GM19023 (cell line): ENCODE results near the gene FMOD.

Source experiments
- ATAC-seq: cut with Tn5 transposase; IDR thresholded peaks from one replicate; pipeline ENCODE4 v1.9.1; 2021; ENCODE audit warnings: mild to moderate bottlenecking, moderate library complexity; ENCODE audit not compliant: unreplicated experiment

FMOD gene

GRCh38 chr1:203361945-203362719 lies 11.2 kb upstream of the FMOD start:
- ATAC-seq: no peak

DNA sequence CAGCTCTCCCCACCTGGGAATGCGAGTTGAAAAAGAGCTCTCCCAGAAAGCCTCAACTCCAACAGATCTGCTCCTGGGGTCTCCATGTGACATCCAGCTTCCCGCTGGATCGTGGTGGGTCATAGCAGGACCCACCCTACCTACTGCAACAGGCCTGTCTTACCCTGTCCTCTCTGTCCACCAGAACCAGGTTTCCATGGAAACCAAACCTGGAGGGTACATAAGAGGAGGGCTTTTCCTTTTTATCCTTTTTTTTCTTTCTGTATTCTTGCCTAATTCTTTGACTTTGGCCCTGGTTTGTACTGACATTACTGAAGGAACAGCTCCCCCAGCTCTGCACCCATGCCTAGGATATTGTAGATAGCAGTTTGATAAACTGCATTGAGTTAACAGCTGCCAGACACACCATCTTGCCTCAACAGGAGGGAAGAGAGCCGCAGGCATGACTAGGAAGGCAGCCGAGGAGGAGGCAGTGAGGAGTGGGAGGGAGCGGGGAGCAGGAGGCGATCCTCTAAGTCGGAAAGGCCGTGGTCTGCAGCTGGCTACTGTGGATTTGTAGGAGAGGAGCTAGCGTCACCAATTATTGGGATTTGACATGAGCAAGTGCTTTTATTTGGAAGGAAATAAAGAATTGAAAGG lies 9.7 kb upstream of the FMOD start:
- ATAC-seq: no peak

GRCh38 chr1:203359010-203359571 lies 8.2 kb upstream of the FMOD start:
- ATAC-seq: no peak

DNA sequence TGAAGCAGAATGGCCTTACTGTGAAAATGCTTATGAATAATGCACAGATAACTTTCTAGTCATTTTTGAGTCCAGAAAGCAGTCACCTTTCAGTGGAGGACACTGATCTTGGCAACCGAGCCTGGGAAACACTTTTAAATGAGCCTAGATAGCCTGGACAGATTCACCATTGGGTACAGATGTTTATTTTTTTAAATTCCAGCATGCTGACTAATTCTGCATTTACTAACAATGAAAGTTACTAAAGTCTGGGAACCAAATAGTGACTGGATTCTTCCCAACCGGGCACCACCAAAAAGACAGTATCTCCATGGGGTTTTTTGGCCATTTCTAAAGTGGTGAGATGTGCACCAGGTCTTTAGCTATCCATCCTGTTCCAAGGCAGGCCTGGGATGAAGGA lies 3.3 kb upstream of the FMOD start:
- ATAC-seq: no peak

GRCh38 chr1:203353486-203353885 lies 2.6 kb upstream of the FMOD start:
- ATAC-seq: no peak

DNA sequence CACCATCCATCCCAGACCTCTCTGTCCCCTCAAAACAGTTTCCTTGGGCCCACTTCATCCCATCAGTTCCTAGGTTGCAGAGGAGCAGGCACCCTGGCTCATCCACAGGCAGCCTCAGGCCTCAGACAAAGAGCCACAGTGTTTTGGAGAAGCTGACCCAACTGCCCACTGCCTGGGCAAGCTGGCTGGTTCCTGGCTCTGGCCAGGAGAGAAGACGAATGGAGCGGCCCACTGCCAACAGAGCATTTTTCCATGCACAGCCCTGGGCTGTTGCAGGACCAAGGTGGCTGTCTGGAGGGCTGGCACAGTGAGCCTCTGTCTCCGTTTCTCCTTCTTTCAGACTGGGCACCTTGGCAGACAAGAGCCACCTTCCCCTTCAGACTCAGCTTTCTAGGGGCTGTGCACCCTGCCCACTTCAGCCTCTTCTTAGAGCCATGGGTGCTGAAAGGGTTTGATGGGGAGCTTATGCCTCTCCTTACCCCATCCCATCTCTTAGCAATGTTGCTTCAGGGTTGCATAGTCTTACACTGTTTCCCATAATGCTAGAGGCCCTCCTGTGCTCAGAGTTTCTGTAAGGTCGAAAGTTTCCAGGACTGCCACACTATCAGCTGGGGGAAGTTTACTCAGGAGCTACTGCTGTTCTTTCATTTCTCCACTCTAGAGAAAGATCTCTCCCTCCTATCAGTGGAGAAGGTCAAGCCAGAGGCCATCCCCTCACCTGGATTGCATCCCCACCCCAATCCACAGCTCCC lies 973 bp downstream of the FMOD start:
- no peak for ATAC-seq

DNA sequence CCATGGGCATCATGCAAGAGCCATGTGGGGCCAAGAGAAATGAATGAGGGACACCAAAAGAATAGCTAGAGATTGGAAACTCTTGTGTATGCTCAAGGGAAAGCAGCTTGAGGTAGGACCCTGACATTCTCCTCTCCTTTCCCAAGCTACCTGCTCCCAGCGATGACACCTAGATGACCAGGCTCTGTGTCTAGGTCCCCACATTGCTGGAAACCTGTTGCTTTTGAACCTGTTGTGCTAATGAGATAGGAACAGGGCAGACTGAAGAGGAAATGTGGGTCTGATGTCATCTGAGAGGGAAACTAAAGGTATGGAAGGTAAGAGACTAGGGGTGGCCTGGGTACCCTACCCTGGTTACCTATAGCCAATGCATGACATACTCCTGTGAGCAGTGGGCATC lies 1.8 kb downstream of the FMOD start:
- ATAC-seq: no peak

DNA sequence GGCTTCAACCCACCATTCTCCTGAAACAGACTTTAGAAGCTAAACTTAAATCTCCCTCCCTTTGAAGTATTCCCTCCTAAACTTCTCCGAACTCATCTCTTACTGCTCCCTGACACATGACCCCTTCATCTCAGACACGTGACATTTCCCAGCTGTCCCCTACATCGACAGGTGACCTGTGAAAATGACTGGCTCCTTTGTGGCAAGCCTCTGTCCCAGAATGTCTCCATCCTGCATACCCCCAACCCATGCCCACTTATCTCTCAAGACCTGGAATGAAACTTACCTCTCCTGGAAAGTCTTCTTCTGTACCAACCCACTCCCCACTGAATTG lies 4.2 kb downstream of the FMOD start:
- ATAC-seq: no peak

GRCh38 chr1:203346060-203346768 lies 4.7 kb downstream of the FMOD start:
- no peak for ATAC-seq

DNA sequence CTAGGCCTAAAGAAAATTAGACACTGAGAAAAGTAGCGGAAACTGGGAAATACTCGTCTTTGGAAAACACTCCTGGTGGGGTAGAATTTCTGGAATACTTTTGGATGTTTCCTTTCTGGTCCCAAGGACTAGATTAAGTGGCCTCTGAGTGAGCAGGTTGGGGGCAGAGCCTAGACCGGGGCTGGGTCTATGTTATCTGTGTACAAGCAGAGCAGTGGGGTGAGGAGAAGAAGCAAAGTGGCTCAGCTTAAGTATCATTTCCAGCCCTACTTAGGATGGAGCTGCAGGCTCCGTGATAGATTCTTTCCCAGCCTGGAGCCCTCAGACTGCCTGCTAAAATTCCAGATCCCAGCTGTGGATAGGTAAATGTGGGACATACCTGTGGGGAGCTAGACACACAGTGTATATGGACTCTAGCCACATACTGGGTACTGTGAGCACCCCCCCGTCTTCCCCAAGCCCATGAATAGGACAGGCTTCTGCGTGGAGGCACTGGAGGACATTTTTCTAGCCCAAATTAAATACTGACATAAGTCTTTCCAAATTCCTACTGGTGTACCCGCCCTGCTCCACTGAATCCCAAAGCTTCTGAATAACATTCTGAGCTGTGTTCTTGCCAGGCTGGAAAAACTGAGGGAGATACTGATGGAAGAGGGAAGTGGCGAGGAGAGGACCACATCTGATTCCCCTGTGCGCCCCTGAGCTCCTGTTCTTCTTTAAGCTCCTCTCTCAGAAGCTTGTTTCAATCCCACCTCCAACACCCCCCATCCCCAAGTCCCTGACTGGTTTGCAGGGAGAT lies 6.8 kb downstream of the FMOD start:
- no peak for ATAC-seq

DNA sequence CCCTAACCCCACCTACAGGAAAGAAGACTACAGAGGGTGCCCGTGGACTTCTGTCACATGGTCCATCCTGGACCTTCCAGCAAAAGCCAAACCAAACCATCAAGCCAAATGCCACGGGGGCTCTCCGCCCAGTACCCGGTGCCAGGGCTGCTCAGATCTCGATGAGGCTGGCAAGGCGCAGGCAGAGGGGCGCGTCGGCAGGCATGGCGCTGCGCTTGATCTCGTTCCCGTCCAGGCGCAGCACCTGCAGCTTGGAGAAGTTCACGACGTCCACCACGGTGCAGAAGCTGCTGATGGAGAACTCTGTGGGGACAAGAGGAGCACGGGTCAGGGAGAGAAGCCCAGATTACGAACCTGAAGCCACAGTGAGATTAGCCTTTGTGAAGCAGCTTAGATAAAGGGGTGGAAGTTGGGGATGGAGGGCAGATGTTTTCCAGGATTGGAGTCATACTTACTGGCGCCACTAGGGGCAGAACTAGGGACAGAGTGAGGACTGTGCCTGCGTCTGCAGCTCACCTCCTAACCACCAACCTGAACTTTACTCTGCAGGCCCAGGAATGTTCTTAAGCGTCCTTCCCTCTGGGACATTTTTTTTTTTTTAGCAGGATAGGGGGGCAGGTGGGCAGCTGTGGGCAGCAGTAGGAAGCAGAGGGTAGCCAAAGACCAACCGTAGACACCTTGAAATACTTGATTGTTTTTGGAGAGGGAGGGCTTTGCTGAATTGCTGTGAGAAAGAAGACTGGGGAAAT lies 8.6 kb downstream of the FMOD start:
- no peak for ATAC-seq

DNA sequence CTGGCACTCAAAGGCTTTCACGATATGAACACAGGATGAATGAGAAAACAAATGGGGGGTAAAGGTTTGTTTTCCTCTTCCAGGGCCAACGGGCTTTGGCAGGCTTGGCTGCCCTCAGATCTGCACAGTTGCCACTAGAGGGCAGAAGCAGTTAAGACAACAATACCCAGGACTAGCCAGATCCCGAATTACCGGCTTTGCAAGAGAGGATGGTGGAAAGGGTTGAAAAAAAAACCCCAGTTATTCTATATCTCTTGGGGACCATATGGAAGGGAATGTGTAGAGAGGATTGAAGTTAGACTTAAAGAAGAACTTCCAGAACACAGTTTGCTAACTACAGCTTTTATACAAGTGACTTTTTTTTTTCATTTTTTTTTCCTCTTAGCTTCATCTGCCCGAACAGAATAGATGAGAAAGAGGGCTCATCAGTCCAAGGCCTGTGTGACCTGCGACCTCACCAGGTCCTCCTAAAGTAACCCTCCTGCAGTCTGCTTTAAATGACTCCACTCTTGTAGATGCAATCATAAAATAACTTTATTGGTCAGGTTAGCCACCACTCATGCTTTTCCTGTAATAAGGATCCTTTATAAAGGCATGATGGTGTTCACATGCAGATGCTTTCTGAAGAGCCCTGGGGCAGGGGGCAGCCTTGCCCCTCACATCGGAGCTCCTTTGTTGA lies 10.7 kb downstream of the FMOD start:
- no peak for ATAC-seq

GRCh38 chr1:203338335-203339036 lies 12.4 kb downstream of the FMOD start:
- no peak for ATAC-seq

GRCh38 chr1:203336097-203336496 lies 14.8 kb downstream of the FMOD start:
- ATAC-seq: no peak

- ATAC-seq: no peak
Measured at GRCh38 chr1:203335503-203335902, 15.4 kb downstream of the FMOD start.

GRCh38 chr1:203331224-203331623 lies 19.7 kb downstream of the FMOD start:
- no peak for ATAC-seq

- no peak for ATAC-seq
Measured at GRCh38 chr1:203328714-203329122, 22.2 kb downstream of the FMOD start.

- ATAC-seq: peak; percentile 21
Measured at GRCh38 chr1:203327684-203328457, 23.1 kb downstream of the FMOD start.
